Measurements from ENCODE around the gene GKAP1.

DNA sequence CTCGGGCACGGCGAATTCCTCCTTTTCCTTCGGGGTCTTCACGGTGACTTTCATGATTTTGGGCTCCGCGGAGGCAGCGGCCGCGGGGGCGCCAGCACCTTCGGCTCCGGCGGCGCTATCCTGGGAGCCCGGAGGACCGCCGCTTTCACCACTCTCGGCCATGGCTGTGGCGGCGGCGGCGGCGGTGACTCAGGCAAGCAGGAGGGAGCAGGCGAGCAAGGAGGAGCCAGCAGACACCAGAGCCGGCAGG, 110.1 kb downstream of the GKAP1 start:
- no peak for TF ChIP-seq CTCF (IDR thresholded peaks at IDR 0.05)
- TF ChIP-seq POLR2A (IDR thresholded peaks at IDR 0.05): no peak

Data from right lobe of liver (tissue), 4 donors.